ENCODE data around the gene AUTS2.

DNA sequence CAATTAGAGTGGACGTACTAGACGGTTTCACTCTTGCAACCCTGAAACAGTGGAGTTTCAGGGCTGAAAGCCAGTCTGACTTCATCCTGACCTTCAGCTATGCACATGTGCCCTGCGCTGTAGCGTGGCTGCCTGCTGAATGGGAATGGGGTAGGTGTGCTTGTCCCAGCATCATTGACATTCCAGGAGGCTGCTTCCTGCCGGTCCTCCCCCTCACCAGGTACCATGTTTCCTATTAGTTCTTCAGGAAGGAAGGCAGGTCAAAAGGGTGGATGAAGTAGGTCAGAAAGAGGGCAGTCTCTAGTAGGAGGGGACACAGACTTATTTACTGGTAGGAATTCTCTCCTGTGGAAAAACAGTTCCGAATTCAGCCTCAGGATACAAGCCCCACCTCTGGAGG, 981.9 kb downstream of the AUTS2 start:
- TF ChIP-seq, protein P1, sequence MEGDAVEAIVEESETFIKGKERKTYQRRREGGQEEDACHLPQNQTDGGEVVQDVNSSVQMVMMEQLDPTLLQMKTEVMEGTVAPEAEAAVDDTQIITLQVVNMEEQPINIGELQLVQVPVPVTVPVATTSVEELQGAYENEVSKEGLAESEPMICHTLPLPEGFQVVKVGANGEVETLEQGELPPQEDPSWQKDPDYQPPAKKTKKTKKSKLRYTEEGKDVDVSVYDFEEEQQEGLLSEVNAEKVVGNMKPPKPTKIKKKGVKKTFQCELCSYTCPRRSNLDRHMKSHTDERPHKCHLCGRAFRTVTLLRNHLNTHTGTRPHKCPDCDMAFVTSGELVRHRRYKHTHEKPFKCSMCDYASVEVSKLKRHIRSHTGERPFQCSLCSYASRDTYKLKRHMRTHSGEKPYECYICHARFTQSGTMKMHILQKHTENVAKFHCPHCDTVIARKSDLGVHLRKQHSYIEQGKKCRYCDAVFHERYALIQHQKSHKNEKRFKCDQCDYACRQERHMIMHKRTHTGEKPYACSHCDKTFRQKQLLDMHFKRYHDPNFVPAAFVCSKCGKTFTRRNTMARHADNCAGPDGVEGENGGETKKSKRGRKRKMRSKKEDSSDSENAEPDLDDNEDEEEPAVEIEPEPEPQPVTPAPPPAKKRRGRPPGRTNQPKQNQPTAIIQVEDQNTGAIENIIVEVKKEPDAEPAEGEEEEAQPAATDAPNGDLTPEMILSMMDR (IDR thresholded peaks at IDR 0.05), result no peak
- TF ChIP-seq TCF7L2 (IDR thresholded peaks at IDR 0.05; ENCODE audit: low read depth, low read length) (no peak), POLR2AphosphoS5 (IDR thresholded peaks at IDR 0.05; ENCODE audit: low read depth, low read length) (no peak)

All from Panc1 (cell line).